ENCODE data around the gene TAF1A.
A peak's percentile ranks its signal among the peaks of the same experiment; 100 is the strongest.
"Not testable (repeated sequence)": the region's sequence is repeated elsewhere in the genome, so short reads cannot be mapped to it uniquely, and the experiment has no call there.

Gene TAF1A

DNA sequence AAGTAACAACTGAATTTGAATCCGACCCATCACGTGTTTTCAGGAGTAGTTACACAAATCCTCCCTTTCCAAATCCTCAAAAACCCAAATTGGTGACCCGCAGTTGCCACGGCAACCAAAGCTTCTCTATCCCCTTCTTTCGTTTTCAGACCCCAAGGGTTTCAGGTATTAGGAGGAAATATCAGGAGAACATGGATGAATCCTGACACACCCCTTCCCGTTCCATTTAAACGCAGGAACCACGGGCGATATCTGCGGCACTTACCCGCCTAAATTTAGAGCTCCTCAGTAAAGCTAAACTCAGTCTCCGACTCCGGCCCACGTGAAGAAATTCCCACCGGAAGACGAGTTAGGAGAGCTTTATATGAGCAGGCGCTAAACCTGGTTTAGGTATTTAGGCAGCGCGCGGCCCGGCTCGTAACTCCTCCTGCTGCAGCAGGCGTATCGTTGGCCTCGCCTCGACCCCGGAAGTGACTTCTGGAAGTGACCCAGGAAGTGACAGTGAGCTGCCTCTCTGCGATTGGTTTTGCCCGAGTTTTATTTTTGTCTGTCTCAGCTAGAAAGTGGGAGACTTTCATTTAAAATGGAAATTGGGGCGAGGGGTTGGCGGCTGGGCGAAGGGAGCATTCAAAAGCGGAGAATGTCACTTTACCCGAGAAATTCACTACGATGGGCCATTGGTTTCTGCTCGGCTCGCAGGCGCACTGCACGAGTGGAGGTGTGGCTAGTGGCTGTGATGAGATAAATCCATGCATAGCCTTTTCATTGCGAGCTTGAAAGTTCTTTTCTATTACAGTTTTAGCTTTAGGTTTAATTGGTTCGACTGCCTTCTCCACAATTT, at the start of gene TAF1A:
Gene TAF1A, minus strand, starts transcription at position 472 of the 841 bp plus-strand sequence.
- DNase-seq = peak; percentile 83

DNA sequence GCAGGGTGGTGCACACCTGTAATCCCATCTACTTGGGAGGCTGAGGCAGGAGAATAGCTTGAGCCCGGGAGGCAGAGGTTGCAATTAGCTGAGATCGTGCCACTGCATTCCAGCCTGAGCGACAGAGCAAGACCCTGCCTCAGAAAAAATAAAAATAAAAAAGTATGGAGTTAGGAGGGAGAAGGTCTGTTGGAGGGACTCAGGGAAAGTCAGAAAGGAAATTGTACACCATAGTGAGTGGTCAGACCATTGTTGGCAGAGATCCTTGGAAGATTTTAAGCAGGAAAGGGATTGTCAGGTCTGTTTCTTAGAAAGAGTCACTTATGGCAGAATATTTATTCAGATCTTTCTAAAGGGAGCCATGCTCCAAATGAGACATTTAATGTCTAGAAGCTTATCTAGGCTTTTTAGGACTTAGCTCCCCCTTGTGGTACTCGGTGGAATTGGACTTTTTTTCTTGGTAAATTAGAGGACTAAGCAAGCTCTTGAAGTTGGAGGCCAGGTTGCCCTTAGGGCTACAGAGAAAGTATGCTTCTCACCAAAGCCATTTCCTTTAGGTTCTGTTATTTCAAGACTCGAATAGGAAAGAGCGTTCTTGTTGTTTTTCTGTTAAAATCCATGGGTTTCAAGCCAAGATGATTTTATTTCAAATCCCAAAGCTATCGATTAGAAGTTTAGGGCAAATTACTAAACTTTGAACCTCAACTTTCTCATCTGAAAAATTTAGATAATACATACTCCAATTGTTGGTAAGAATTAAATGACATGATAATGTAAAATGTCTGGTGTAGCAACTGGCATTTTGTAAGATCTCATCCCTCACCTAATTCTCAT, 44.7 kb upstream of the TAF1A start:
- DNase-seq = peak; percentile 8

DNA sequence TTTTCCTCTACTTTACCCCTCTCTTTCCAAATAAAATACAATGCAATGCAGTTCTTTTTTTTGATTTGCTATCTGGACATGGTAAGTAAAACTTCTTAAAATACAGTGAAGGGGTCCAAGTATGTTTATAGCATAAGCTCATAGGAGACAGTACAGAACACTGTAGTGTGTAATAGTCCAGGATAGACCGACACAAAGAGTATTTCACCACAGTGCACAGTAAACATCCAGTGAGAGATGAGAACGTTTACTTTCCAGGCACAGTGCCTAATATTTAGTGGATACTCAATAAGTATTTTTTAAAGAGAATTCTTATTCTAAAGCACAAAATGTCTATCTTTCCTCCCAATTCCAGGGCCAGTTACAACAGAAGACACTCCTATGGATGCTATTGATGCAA, 43.0 kb upstream of the TAF1A start:
- no peak for DNase-seq

DNA sequence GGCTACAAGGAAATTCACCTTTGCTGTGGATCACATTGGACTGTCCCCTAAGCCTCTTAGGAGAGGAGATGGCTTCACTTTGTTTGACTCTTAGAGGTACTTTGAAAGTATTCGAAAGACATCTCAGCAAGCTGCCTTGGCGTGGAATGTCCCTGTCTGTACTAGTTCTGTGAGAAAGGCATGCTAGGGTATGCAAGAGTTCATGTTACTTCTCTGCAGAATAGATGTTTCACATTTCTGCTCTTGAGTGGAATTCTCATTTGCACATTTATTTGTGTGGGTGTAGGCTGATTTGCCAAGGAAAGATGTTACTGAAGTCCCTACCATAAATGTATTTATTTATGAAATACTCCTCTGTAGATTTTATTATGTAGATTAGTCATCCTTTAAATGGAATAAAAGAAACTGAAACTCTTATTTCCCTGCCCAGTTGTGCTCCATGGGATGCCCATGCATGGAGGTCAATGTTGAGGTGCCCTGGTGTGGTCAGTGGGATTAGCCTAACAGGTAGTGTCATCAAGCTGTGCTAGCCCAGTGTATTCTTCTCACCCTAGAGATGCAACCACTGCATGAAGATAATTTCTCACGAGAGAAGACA, 42.0 kb upstream of the TAF1A start:
- DNase-seq = no peak

DNA sequence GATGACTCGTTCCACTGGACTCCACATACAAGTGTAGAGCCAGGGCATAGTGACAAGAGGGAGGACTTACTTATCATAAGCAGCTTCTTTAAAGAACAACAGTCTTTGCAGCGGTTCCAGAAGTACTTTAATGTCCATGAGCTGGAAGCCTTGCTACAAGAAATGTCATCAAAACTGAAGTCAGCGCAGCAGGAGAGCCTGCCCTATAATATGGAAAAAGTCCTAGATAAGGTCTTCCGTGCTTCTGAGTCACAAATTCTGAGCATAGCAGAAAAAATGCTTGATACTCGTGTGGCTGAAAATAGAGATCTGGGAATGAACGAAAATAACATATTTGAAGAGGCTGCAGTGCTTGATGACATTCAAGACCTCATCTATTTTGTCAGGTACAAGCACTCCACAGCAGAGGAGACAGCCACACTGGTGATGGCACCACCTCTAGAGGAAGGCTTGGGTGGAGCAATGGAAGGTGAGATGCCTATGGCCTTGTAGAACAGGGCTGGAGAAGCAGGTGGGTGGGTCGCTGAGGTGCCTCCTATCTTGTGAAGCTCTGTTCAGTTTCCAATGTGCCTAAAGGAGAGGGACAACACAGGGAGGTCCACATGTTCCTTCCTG, 40.3 kb upstream of the TAF1A start:
- DNase-seq = no peak

DNA sequence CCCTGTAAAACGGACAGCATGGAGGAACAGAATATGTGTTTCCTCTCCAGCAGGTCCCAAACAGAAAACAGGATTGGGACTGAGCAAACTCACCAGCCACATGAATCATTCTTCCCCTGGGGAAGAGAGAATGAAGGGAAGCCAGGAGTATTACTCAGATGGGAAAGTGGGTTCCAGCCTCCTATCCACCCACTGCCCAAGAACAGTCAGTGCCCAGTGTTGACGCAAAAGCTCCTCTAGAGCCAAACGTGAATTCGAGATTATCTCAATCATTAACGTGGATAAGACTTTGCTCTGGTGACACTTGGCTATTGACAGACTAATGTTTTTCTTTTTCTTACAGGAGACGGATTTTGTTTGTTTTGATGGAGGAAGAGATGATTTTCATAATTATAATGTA, 37.5 kb upstream of the TAF1A start:
- no peak for DNase-seq

DNA sequence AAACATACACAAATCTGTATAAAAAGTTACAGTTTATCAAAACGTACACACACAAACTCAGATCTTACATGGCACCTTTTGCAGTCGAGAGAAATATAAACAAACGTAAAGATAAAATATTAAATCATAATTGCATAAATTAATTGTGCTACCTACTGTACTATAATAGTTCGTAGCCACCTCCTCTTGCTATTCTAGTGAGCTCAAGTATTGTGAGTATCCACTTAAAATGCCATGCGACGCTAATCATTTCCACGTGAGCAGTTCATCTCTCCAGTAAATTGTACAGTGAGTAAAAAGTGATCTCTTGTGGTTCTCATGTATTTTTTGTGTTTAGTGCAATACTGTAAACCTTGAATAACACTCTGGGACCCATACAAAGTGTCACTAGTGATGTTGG, 34.5 kb upstream of the TAF1A start:
- no peak for DNase-seq

DNA sequence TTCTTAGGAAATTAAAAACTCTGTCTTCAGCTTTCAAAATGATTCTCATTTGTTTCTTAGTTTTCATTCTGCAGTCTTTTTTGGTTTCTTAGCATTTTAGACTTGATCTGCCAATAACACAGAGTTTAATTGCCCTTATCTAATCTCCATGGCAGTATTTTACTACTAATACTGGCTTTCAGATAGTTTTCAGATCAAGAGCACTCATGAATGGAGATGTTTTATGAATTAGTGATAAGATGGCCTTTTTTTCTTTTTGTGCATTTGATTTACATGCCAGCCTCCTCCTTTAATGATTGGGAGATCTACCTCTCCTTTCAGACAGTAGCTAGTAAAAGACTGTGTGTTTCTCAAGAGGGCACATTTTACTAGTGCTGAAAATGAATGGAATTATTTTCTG, 33.7 kb upstream of the TAF1A start:
- DNase-seq = no peak

DNA sequence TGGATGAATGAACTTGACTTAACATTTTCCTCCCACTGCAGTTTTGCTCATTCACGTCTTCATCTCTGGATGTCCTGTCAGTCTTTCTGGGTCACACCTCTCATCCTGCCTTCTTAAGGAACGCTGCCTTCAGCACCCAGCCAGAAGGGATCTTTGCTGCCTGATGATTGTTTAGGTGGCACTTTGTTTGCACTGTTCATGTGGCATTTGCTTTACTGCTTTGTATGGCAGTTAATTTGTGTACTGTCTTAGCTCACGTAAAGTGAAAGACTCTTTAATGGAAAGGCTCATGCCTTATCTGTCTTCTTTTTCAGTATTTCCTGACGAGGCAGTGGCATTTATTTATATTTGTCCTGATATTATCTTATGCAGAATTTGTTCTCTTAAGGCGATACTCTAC, 33.0 kb upstream of the TAF1A start:
- no peak for DNase-seq

DNA sequence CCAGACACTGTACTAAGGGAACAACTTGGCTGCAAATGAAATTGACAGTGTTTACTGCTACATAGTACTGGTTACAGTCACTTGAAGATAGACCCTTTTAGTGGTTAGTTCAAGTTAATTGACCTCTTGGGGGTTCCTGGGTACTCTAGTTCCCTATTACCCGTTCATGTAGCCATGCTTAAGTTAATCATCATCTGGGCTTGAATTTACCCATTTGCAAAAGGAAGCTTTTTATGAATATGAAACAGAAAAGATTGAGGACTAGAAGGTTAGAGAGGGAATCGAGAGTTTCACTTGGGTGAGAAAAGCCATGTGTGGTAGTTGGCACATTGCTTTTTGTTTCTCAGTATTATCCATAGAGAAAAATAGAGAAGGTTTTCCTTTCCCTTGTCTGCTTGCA, 30.8 kb upstream of the TAF1A start:
- no peak for DNase-seq

DNA sequence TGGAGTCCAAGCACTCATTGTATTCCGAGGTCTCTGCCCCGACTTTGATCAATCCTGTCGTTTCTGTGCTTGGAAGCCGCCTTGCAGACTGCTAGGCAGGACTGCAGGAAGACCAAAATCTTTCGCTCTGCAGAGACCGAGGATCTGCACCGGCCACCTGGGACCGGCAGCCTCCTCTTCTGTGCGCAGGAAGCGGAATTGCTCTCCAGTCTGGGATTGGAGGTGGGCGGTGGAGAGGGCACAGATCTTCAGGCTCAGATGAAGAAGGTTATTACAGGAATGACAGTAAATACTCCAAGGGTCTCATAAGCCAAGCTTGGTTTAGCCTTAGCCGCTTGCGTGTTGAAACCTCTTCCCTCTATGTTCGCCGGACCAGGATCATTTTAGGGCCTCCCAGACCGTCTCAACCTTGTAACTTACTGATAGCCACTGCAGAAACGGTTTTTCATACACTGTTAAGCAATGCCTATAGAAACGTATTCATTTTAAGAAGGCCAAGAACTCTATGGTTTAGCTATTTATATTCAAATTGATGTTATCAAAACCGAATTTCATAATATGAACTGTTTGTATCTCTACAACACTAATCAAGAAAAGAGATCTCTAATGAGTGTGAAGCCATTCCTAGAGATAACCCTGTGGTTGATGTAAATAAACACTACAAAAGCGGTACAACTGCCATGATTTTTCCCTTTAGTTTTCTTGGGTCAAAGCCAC, 29.3 kb upstream of the TAF1A start:
- DNase-seq = no peak

DNA sequence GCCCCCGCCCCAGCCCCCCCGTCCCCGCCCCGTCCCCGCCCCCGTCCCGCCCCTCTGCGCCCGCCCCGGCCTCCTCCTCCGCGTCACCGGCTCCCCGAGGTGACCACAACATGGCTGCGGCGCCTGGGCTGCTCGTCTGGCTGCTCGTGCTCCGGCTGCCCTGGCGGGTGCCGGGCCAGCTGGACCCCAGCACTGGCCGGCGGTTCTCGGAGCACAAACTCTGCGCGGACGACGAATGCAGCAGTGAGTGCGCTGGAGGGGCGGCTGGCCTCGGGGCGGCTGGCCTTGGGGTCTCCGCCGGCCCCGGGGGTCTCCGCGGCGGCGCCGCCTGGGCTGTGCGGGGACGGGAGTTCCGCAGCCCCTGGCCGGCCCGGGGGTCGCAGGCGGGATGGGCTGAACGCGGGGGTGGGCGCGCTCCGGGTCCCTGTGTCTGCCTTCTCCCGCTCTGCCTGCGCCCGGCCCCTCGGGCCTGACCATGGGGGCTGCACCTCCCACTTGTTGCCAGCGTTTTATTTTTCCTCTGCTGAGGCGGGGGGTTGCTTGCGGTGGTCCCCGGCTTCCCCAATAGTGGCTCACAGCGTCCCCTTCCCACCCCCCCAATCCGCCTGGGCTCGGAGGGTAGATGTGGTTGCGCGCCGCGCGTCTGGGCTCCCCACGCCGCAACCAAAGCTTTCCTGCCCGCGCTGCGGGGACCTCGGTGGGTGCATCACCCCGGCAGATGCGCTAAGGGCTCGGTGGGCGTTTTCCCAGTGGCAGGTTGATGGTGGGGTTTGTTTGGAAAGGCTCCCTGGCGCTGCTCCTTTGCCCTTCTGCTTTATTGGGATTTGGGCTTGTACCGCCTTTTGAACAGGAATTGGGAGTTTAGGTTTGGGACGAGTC, 28.5 kb upstream of the TAF1A start, which contains the start of gene MIA3:
Gene MIA3, plus strand, starts transcription at position 97 of the 879 bp plus-strand sequence. Its CDS starts 14 bp downstream, at position 111.
- peak; percentile 38 for DNase-seq

DNA sequence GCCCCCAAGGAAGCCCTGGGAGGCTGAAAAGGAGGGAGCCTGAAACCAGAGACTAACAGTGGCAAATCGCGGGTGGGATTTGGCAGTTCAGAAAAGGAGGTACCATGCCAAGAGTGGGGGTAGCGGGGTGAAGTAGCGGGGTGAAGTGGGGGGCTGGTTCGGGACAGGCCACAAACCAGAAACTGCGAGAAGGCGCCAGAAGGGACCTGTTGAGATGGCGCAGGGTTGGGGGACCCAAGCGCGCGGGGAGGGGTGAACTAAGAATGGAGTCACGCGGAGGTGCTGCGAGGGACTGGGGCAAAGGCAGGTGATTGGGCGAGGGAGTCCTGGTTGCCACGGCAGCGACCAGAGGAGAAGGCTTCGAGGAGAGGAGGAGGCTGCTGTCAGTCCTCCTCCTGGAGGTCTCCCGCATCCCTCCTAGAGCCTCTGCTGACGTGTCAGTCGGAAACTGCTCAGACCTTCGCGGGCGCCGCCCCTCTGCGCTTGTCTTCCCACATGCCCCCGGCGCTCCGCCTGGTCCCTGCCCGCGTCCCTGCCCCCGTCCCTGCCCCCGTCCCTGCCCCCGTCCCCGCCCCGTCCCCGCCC, 27.7 kb upstream of the TAF1A start:
- peak; percentile 97 for DNase-seq

DNA sequence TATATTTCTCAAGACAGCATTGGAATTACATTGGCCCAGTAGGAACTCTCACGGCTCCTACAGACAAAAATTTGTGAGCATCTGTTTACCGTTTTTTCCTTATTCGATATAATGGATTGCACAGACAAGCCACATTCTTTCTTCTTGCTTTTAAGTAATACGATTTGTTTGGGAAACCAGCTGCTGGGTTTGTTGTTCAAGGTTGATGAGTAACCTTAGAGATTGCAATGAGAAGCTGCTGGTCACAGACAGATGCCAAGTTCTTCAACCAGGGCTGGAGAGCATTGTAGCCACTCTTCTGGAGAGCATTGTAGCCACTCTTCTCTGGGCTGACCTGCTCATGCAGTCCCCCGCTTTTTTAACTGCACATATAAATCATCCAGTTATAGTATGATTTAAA, 26.8 kb upstream of the TAF1A start:
- no peak for DNase-seq

DNA sequence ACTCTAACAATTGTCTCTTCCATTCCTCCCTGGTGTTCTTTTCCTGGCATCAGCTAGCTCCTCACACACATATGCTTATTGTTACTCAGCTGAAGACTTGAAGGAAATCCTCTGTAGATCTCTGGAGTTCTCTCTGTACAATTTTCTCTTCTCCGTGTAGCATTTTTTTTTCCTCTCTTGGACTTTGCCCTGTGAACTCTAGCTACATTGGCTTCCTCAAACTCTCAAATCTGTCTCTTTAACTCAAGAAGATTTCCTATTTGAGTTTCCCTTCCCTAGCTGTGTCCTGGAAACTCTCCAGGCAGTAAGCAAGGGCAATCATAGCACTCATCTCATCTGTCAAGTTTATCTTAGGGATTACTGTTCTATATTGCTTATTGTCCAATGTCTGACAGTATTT, 23.9 kb upstream of the TAF1A start:
- no peak for DNase-seq

DNA sequence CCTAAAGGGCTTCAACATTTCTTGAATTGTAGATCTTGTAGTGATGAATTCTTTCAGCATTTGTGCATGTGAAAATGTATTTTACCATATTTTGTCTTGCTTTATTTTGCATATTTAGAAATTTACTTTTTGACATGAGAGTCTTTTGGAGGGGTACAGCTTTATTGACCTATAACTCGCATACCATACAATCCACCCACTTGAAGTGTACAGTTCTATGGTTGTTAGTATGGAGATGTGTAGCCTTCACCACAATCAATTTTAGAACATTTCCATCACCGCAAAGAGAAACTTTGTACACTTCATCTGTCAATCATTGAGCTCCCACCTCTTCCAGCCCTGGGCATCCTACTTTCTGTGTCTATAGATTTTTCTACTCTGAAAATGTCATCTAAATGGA, 21.0 kb upstream of the TAF1A start:
- DNase-seq = no peak

DNA sequence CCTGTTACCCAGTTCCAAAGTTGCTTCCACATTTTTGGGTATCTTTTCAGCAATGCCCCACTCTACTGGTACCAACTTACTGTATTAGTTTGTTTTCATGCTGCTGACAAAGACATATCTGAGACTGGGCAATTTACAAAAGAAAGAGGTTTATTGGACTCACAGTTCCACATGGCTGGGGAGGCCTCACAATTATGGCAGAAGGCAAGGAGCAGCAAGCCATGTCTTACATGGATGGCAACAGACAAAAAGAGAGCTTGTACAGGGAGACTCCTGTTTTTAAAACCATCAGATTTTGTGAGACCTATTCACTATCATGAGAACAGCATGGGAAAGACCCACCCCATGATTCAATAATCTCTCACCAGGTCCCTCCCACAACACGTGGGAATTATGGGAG, 19.4 kb upstream of the TAF1A start:
- not testable (repeated sequence) for DNase-seq

DNA sequence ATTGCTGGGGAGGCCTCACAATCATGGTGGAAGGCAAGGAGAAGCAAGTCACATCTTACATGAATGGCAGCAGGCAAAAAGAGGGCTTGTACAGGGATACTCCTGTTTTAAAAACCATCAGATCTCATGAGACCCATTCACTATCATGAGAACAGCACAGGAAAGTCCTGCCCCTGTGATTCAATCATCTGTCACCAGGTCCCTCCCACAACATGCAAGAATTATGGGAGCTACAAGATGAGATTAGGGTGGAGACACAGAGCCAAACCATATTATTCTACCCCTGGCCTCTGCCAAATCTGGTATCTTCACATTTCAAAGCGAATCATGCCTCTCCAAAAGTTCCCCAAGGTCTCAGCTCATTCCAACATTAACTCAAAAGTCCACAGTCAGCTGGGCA, 17.0 kb upstream of the TAF1A start:
- DNase-seq = no peak

DNA sequence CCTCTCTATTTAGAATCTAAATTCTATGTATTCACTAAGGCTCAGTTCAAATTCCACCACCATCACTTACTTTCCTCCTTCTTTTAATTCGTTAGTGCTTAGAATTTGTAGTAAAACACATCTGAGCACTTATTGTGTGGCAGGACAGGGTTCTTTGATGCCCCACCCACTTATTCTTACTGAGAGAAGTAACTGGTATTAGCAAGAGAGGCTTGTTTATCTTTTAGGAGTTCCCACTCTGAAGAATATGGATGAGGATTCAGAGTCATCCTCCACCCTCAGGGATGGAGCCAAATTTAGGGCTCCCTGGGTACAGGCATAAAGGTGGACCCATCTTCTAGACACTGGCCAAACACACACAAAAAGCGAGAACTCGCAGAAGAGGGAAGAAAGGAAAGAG, 11.5 kb upstream of the TAF1A start:
- DNase-seq = no peak

DNA sequence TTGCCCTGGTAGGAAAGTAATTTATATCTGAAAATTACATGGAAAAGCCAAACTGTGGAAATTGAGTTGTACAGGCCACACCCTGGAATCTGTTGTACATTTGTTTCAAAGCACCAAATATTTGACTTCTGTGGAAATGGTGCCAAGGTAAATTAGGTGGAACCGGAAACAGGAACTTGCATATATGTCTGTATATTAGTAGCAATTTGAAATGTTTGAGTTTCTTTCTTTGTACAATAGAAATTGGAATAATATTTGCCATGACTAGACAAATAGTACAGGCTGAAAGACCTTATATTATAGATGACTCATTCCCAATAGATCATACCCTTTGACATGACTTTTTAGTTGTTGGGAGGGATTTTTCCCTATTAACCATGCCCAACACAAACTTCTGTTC, 10.5 kb upstream of the TAF1A start:
- DNase-seq = no peak

DNA sequence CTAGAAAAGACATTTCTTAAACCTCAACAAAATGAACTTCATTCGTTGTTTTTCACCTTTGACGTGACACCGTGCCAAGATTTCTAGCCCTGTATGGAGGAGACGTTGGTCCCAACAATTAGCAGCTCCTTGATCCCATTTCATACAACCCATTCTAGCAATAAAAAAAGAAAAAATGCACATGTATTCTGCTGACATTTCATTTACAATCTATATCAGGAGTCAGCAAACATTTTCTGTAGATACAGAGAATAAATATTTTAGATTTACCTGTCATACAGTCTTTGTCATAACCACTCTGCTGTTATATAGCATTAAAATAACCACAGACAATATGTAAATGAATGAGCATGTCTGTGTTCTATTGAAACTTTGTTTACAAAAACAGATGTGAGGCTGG, 7.0 kb upstream of the TAF1A start:
- no peak for DNase-seq
